Endothelial cell of umbilical vein (primary cell): ENCODE measurements around the gene MIXL1. TPM values are rescaled to one million over a fixed set of nuclear protein-coding genes. Genes with fewer than 3 reads are reported as not detected.

ENCODE experiments used
- BruUV-seq: library from RNA; stranded (reverse); fragments of 400-500 nt; replicated peaks from 2 replicates; lab custom pipeline; 2021; lab: Mats Ljungman, UMichigan
- CTCF ChIA-PET: fragments of 300-600, 350-600 bp; sonication (Branson Sonifier 250); formaldehyde crosslinking; loops from one replicate; lab custom pipeline; 2021; ENCODE audit warnings: antibody characterized with exemption, inconsistent platforms; lab: Charles Lee
- POLR2A ChIA-PET: fragments of 300-600, 350-600 bp; sonication (Branson Sonifier 250); formaldehyde crosslinking; loops from one replicate; lab custom pipeline; 2021; ENCODE audit warnings: antibody characterized with exemption, inconsistent platforms; lab: Charles Lee
- DNase-seq: peaks from one replicate; pipeline ENCODE4 v3.0.0-alpha.2; 2011; ENCODE audit warnings: low read depth, low spot score
- FAIRE-seq: peaks from 2 replicates; lab custom pipeline; 2011; peaks lifted over from hg19 to GRCh38; lab: Jason Lieb, UNC
- H2AFZ ChIP-seq: 2 replicates; pipeline ENCODE4 v1.6.0; 2012; ENCODE audit warnings: low read depth, low read length, control low read depth, inconsistent platforms
- H3K27ac ChIP-seq: 2 replicates; pipeline ENCODE4 v1.5.1; 2011; ENCODE audit warnings: low read depth, mild to moderate bottlenecking, control low read depth, low read length, moderate library complexity; ENCODE audit not compliant: insufficient read depth
- H3K27me3 ChIP-seq, 2 experiments: 2 replicates each; pipeline versions ENCODE4 v1.6.0 to v1.6.1; 2011; ENCODE audit warnings: low read length in 2 of 2, mixed read lengths in 1 of 2; ENCODE audit not compliant: control insufficient read depth in 2 of 2, insufficient read depth in 2 of 2
- H3K36me3 ChIP-seq, 2 experiments: 2 replicates in 1 of 2; 3 replicates in 1 of 2; pipeline ENCODE4 v1.5.1; 2011; ENCODE audit warnings: low read length in 2 of 2, mild to moderate bottlenecking in 1 of 2, moderate library complexity in 1 of 2; ENCODE audit not compliant: control insufficient read depth in 2 of 2, insufficient read depth in 2 of 2; ENCODE audit errors: extremely low read depth in 1 of 2
- H3K4me1 ChIP-seq: 3 replicates; pipeline ENCODE4 v1.5.1; 2011; ENCODE audit warnings: mild to moderate bottlenecking, low read length; ENCODE audit not compliant: control insufficient read depth, insufficient read depth; ENCODE audit errors: extremely low read depth
- H3K4me2 ChIP-seq: 2 replicates; pipeline ENCODE4 v1.6.1; 2011; ENCODE audit warnings: low read length, control low read depth, mixed read lengths; ENCODE audit not compliant: insufficient read depth
- H3K4me3 ChIP-seq, 3 experiments: fragments of 200-600 bp in 1 of 3; sonication (generic), shearing (Covaris generic) in 1 of 3; replicated peaks in 1 of 3; 2 replicates each; pipeline ENCODE4 v1.5.1; 2011 to 2016; ENCODE audit warnings: control low read depth in 3 of 3, low read length in 3 of 3, mild to moderate bottlenecking in 2 of 3, inconsistent platforms in 1 of 3, low read depth in 1 of 3, moderate library complexity in 1 of 3; ENCODE audit not compliant: insufficient read depth in 1 of 3
- H3K79me2 ChIP-seq: 2 replicates; pipeline ENCODE4 v1.6.0; 2012; ENCODE audit warnings: low read length, inconsistent platforms; ENCODE audit not compliant: control insufficient read depth, insufficient read depth
- H3K9ac ChIP-seq: replicated peaks from 2 replicates; pipeline ENCODE3; 2011; ENCODE audit warnings: low read length, control low read depth; ENCODE audit not compliant: insufficient read depth; ENCODE audit errors: extremely low read depth
- H3K9me1 ChIP-seq: replicated peaks from 3 replicates; pipeline ENCODE4 v1.6.0; 2011; ENCODE audit warnings: mild to moderate bottlenecking, low read length; ENCODE audit not compliant: control insufficient read depth, insufficient read depth; ENCODE audit errors: extremely low read depth
- H3K9me3 ChIP-seq: replicated peaks from 2 replicates; pipeline ENCODE4 v1.5.1; 2012; ENCODE audit warnings: low read length, inconsistent platforms; ENCODE audit not compliant: control insufficient read depth, insufficient read depth
- H4K20me1 ChIP-seq: replicated peaks from 2 replicates; pipeline ENCODE3; 2011; ENCODE audit warnings: mild to moderate bottlenecking, low read length; ENCODE audit not compliant: control insufficient read depth, insufficient read depth; ENCODE audit errors: extremely low read depth
- CTCF ChIP-seq, 2 donors: IDR thresholded peaks; 1 replicate in 1 of 2; 2 replicates in 1 of 2; pipeline ENCODE4 v1.5.1; 2011; ENCODE audit warnings: low read length in 2 of 2, mild to moderate bottlenecking in 2 of 2, moderate library complexity in 2 of 2, control low read depth in 1 of 2, inconsistent platforms in 1 of 2, low read depth in 1 of 2; ENCODE audit not compliant: insufficient read depth in 1 of 2; ENCODE audit errors: extremely low read depth in 1 of 2
- EZH2 ChIP-seq: IDR thresholded peaks from 2 replicates; pipeline ENCODE4 v1.6.1; 2012; ENCODE audit warnings: borderline replicate concordance, low read depth, mild to moderate bottlenecking, moderate library complexity, low read length, inconsistent platforms; ENCODE audit not compliant: severe bottlenecking
- FOS ChIP-seq: IDR thresholded peaks from 2 replicates; pipeline ENCODE4 v1.6.1; 2011; ENCODE audit warnings: mild to moderate bottlenecking, low read length, moderate library complexity, borderline replicate concordance; ENCODE audit not compliant: insufficient read depth
- GATA2 ChIP-seq: IDR thresholded peaks from 2 replicates; pipeline ENCODE4 v1.7.0; 2011; ENCODE audit warnings: low read depth, mild to moderate bottlenecking, moderate library complexity, mixed read lengths, low read length; ENCODE audit not compliant: insufficient read length, insufficient read depth
- JUN ChIP-seq: IDR thresholded peaks from 2 replicates; pipeline ENCODE4 v1.6.1; 2011; ENCODE audit warnings: borderline replicate concordance, low read depth; ENCODE audit not compliant: insufficient read length, insufficient read depth
- MAX ChIP-seq: IDR thresholded peaks from 2 replicates; pipeline ENCODE4 v1.6.1; 2011; ENCODE audit not compliant: insufficient read depth, insufficient read length
- MYC ChIP-seq: IDR thresholded peaks from one replicate; pipeline ENCODE4 v1.6.1; 2011; ENCODE audit warnings: mild to moderate bottlenecking, low read depth, low read length
- POLR2A ChIP-seq: IDR thresholded peaks from 2 replicates; pipeline ENCODE4 v1.6.1; 2012; ENCODE audit warnings: low read depth, mild to moderate bottlenecking, control low read depth, low read length
- POLR2AphosphoS5 ChIP-seq: IDR thresholded peaks from 2 replicates; pipeline ENCODE4 v1.6.1; 2012; ENCODE audit warnings: low read depth, mild to moderate bottlenecking, control low read depth, low read length, moderate library complexity; ENCODE audit not compliant: insufficient read depth
- dilution Hi-C: fragments of 300-500 bp; cut with MboI; formaldehyde crosslinking; loops from one replicate; pipeline ENCODE4 v1.15.0; 2019; ENCODE audit warnings: low sequenced_read_pairs; ENCODE audit not compliant: extremely low pct_ligation_motif_present
- intact Hi-C: fragments of 100-400 bp; cut with micrococcal nuclease; formaldehyde crosslinking; loops from one replicate; pipeline ENCODE4 v1.10.0; 2022
- polyA plus RNA-seq, 4 experiments: library from polyadenylated mRNA; depleted of rRNA in 3 of 4; stranded (reverse) in 3 of 4; unstranded in 1 of 4; fragments of >200 nt; gene quantifications; 2 replicates each; pipeline versions ENCODE4 v1.2.1 to v1.2.3, GENCODE V29; 2011 to 2012; ENCODE audit warnings: missing spikeins in 1 of 4
- total RNA-seq: library from RNA; stranded (reverse); gene quantifications from 2 replicates; pipeline ENCODE4 v1.2.3, GENCODE V29; 2021

MIXL1 gene
- total and polyA plus RNA-seq, 2 donors (not counting 3 experiments of a cell fraction or from before 2014, with no cell fraction given) = 0.58 to 1.2 TPM

DNA sequence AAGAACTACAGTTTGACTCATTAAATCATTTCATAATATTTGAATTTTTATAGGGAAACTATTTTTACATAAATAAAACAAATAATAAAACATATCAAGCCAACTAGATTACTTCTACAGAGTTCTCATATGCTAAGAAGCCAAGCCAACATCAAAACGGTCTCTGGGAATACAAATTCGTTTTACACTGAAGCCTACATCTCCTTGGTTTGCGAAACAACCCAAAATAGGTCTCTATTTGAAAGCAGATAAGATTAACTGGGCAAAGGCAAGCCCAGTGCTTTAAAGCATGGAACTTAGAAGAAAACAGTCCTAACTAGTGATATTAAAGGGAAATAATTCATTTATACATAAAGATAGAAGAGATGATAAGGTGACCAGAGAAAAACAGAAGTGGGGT, 25.3 kb downstream of the MIXL1 start:
- no peak overlapping the region for H3K27ac ChIP-seq
- no peak overlapping the region for H3K4me2 ChIP-seq
- ChIA-PET CTCF (no interaction called here), POLR2A (no interaction called here)
- dilution Hi-C loops (no loop called here), intact Hi-C loops (no loop called here)
- no peaks in the 10 kb centered on the region for H3K4me1 ChIP-seq
- H3K9me3 ChIP-seq = no peaks in the 10 kb centered on the region
- H3K36me3 ChIP-seq = peaks cover 0 to 6% of the 10 kb centered on the region in 2 experiments
- DNase-seq (no peak), FAIRE-seq (no peak)
- no TSS peak for BruUV-seq
- H2AFZ ChIP-seq = no peak overlapping the region
- H3K9me1 ChIP-seq = no peaks in the 10 kb centered on the region
- no peaks in the 10 kb centered on the region for H3K79me2 ChIP-seq
- TF ChIP-seq GATA2 (no peak), JUN (no peak), POLR2A (no peak), POLR2AphosphoS5 (no peak), EZH2 (no peak), MYC (no peak), FOS (no peak), MAX (no peak), CTCF (IDR thresholded peaks at IDR 0.05; ENCODE audit: extremely low read depth in 1 of 2, insufficient read depth in 1 of 2, low read depth in 1 of 2, low read length in 2 of 2) (no peak)
- H3K4me3 ChIP-seq = no peak overlapping the region
- no peak overlapping the region for H3K9ac ChIP-seq
- H4K20me1 ChIP-seq = no peaks in the 10 kb centered on the region
- no peaks in the 10 kb centered on the region for H3K27me3 ChIP-seq
